ENCODE data around the gene RNASE7.
A peak's percentile ranks its signal among the peaks of the same experiment; 100 is the strongest.
"Not testable (repeated sequence)": the region's sequence is repeated elsewhere in the genome, so short reads cannot be mapped to it uniquely, and the experiment has no call there.

RNASE7 gene, protein sequence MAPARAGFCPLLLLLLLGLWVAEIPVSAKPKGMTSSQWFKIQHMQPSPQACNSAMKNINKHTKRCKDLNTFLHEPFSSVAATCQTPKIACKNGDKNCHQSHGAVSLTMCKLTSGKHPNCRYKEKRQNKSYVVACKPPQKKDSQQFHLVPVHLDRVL

GRCh38 chr14:21041676-21042433 lies at the start of gene RNASE7:
RNASE7 (plus strand) TSS chr14:21042362; CDS start chr14:21042993, 631 bp downstream.
- Mint-ChIP-seq H3K36me3 (no peaks in the 10 kb centered on the region), H3K9me3 (no peaks in the 10 kb centered on the region), H3K27ac (no peak within 1 kb of the TSS), H3K4me1 (peaks cover 2% of the 10 kb centered on the region), H3K27me3 (peaks cover 46% of the 10 kb centered on the region), H3K4me3 (no peak within 1 kb of the TSS)
- DNase-seq, result no peak
- CTCF ChIA-PET, result interaction anchor here (0.5 to 7.2 kb wide), 5 partner anchors 12 to 183 kb away, joined by 3 to 174 read pairs (median 4); partner anchors contain the start of gene TPPP2

DNA sequence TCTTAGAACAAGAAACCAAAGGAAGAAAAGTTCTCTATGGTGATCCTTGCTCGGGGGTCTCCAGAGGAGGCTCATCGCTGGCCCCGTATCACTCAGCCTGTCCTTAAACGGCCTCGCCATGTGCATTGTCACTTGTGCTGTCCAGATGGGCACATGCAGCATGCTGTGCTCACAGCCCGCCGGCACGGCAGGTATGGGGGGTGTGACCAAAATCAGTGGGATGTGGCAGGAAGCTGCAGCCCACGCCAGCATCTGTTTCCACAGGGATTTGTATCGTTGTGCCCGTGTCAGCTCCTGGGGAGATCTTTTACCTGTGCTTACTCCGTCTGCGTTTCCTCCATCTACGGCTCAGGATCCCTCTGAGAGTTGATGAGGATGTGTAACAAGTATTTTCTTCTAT lies 45.6 kb upstream of the RNASE7 start:
- CTCF ChIA-PET, result interaction anchor here (1.2 to 12.8 kb wide), 3 partner anchors 8 to 108 kb away, joined by 3 to 107 read pairs (median 4); no protein-coding TSS in a partner anchor
- Mint-ChIP-seq H3K9me3 (no peaks in the 10 kb centered on the region), H3K36me3 (peaks cover 50% of the 10 kb centered on the region), H3K4me1 (peaks cover 38% of the 10 kb centered on the region), H3K27me3 (no peaks in the 10 kb centered on the region), H3K27ac (no peak overlapping the region), H3K4me3 (no peak overlapping the region)
- DNase-seq, result no peak

- no peak overlapping the region for H3K27ac Mint-ChIP-seq
Observed at GRCh38 chr14:20997115-20997514, 45.0 kb upstream of the RNASE7 start.

GRCh38 chr14:20997564-20997963 lies 44.6 kb upstream of the RNASE7 start:
- no peak overlapping the region for H3K27ac Mint-ChIP-seq
- no peak for DNase-seq
- peaks cover 31% of the 10 kb centered on the region for H3K4me1 Mint-ChIP-seq
- CTCF ChIA-PET, result interaction anchor here (0.6 to 12.8 kb wide), 5 partner anchors 9 to 107 kb away, joined by 3 to 107 read pairs (median 4); no protein-coding TSS in a partner anchor
- no peaks in the 10 kb centered on the region for H3K9me3 Mint-ChIP-seq
- peaks cover 43% of the 10 kb centered on the region for H3K36me3 Mint-ChIP-seq
- H3K27me3 Mint-ChIP-seq, result no peaks in the 10 kb centered on the region
- no peak overlapping the region for H3K4me3 Mint-ChIP-seq

More at GRCh38 chr14:20997115-20997514, 45.0 kb upstream of the RNASE7 start:
- CTCF ChIA-PET, result interaction anchor here (1.2 to 12.8 kb wide), 3 partner anchors 9 to 107 kb away, joined by 3 to 107 read pairs (median 4); no protein-coding TSS in a partner anchor
- Mint-ChIP-seq H3K4me1 (peaks cover 33% of the 10 kb centered on the region), H3K9me3 (no peaks in the 10 kb centered on the region), H3K27me3 (no peaks in the 10 kb centered on the region), H3K4me3 (no peak overlapping the region), H3K36me3 (peaks cover 45% of the 10 kb centered on the region)
- DNase-seq, result no peak

- Mint-ChIP-seq H3K27ac (peak overlapping the region; percentile 50), H3K4me3 (no peak overlapping the region), H3K36me3 (peaks cover 37% of the 10 kb centered on the region), H3K4me1 (peaks cover 29% of the 10 kb centered on the region), H3K27me3 (no peaks in the 10 kb centered on the region), H3K9me3 (no peaks in the 10 kb centered on the region)
- CTCF ChIA-PET, result interaction anchor here (0.6 to 12.8 kb wide), 5 partner anchors 10 to 43 kb away, joined by 3 to 107 read pairs (median 4); no protein-coding TSS in a partner anchor
- DNase-seq, result no peak
Observed at GRCh38 chr14:20998139-20998538, 44.0 kb upstream of the RNASE7 start.

GRCh38 chr14:20998674-20999366 lies 43.3 kb upstream of the RNASE7 start, which contains the start of gene SLC39A2:
SLC39A2 (plus strand) TSS chr14:20999293; CDS start chr14:20999447, 154 bp downstream.
- H3K9me3 Mint-ChIP-seq, result no peaks in the 10 kb centered on the region
- H3K4me3 Mint-ChIP-seq, result no peak within 1 kb of the TSS
- peak within 1 kb of the TSS; percentile 50 for H3K27ac Mint-ChIP-seq
- peaks cover 34% of the 10 kb centered on the region for H3K36me3 Mint-ChIP-seq
- peaks cover 2% of the 10 kb centered on the region for H3K27me3 Mint-ChIP-seq
- H3K4me1 Mint-ChIP-seq, result peaks cover 28% of the 10 kb centered on the region
- DNase-seq, result no peak
- CTCF ChIA-PET, result interaction anchor here (0.9 to 12.8 kb wide), 2 partner anchors 13 to 42 kb away, joined by 3 to 107 read pairs; no protein-coding TSS in a partner anchor

- CTCF ChIA-PET, result interaction anchor here (12.8 kb wide), 1 partner anchor 12 kb away, joined by 107 read pairs; no protein-coding TSS in a partner anchor
- Mint-ChIP-seq H3K36me3 (peaks cover 28% of the 10 kb centered on the region), H3K4me3 (no peak overlapping the region), H3K4me1 (peaks cover 28% of the 10 kb centered on the region), H3K9me3 (no peaks in the 10 kb centered on the region), H3K27me3 (peaks cover 5% of the 10 kb centered on the region), H3K27ac (no peak overlapping the region)
- DNase-seq, result no peak
Observed at GRCh38 chr14:20999591-20999990, 42.6 kb upstream of the RNASE7 start.

GRCh38 chr14:21001218-21001617 lies 40.9 kb upstream of the RNASE7 start:
- no peaks in the 10 kb centered on the region for H3K9me3 Mint-ChIP-seq
- no peak overlapping the region for H3K27ac Mint-ChIP-seq
- CTCF ChIA-PET, result interaction anchor here (12.8 kb wide), 1 partner anchor 11 kb away, joined by 107 read pairs; no protein-coding TSS in a partner anchor
- peaks cover 27% of the 10 kb centered on the region for H3K4me1 Mint-ChIP-seq
- DNase-seq, result no peak
- peaks cover 12% of the 10 kb centered on the region for H3K36me3 Mint-ChIP-seq
- no peak overlapping the region for H3K4me3 Mint-ChIP-seq
- H3K27me3 Mint-ChIP-seq, result peaks cover 5% of the 10 kb centered on the region

- H3K9me3 Mint-ChIP-seq, result no peaks in the 10 kb centered on the region
Observed at GRCh38 chr14:21003788-21004346, 38.3 kb upstream of the RNASE7 start.

DNA sequence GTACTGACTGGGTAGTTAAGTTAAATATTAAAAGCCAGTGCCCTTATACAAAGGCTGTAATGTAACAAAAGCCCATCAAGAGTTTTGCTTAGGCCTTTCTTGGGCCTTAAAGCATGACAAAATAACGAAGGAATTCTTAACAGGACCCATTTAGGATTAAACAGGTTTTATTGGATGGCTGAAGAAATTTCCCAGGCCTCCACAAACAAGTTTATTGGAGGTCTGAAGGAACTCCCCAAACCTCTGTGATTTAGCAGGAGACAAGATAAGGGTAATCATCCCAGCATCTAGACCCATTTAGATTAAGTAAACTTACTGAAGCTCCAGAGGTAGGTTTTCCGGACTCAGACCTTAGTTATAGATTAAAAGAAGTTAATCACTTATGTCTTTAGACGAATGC lies 32.4 kb upstream of the RNASE7 start:
- not testable (repeated sequence) for H3K36me3 Mint-ChIP-seq, H3K9me3 Mint-ChIP-seq, H3K4me1 Mint-ChIP-seq, DNase-seq, H3K27ac Mint-ChIP-seq, H3K4me3 Mint-ChIP-seq
- CTCF ChIA-PET, result interaction anchor here (3.6 to 8.8 kb wide), 2 partner anchors 9 to 83 kb away, joined by 14 to 107 read pairs; partner anchors contain the start of gene SLC39A2
- H3K27me3 Mint-ChIP-seq, result peaks cover 40% of the 10 kb centered on the region

More at GRCh38 chr14:21003788-21004346, 38.3 kb upstream of the RNASE7 start:
- Mint-ChIP-seq H3K27me3 (peaks cover 10% of the 10 kb centered on the region), H3K27ac (no peak overlapping the region), H3K36me3 (no peaks in the 10 kb centered on the region), H3K4me1 (peaks cover 6% of the 10 kb centered on the region), H3K4me3 (no peak overlapping the region)
- CTCF ChIA-PET, result interaction anchor here (1.1 to 12.8 kb wide), 2 partner anchors 8 to 21 kb away, joined by 3 to 107 read pairs; no protein-coding TSS in a partner anchor
- no peak for DNase-seq

- no peaks in the 10 kb centered on the region for H3K4me1 Mint-ChIP-seq
- no peak overlapping the region for H3K4me3 Mint-ChIP-seq
- peaks cover 42% of the 10 kb centered on the region for H3K27me3 Mint-ChIP-seq
- DNase-seq, result no peak
- no peak overlapping the region for H3K27ac Mint-ChIP-seq
- no peaks in the 10 kb centered on the region for H3K9me3 Mint-ChIP-seq
- no peaks in the 10 kb centered on the region for H3K36me3 Mint-ChIP-seq
- CTCF ChIA-PET, result interaction anchor here (0.8 to 11.3 kb wide), 8 partner anchors 11 to 95 kb away, joined by 3 to 208 read pairs (median 14); partner anchors contain the start of genes RNASE7, SLC39A2 and TMEM253
Observed at GRCh38 chr14:21011136-21011535, 31.0 kb upstream of the RNASE7 start.

- Mint-ChIP-seq H3K27me3 (peaks cover 37% of the 10 kb centered on the region), H3K27ac (no peak overlapping the region), H3K36me3 (no peaks in the 10 kb centered on the region), H3K4me1 (no peaks in the 10 kb centered on the region), H3K9me3 (no peaks in the 10 kb centered on the region), H3K4me3 (no peak overlapping the region)
- CTCF ChIA-PET, result interaction anchor here (0.5 to 11.3 kb wide), 26 partner anchors 9 to 281 kb away, joined by 3 to 208 read pairs (median 7); partner anchors contain the start of genes NDRG2, RNASE13, RNASE7 and SLC39A2
- peak; percentile 86 for DNase-seq
Observed at GRCh38 chr14:21014761-21015190, 27.4 kb upstream of the RNASE7 start.

DNA sequence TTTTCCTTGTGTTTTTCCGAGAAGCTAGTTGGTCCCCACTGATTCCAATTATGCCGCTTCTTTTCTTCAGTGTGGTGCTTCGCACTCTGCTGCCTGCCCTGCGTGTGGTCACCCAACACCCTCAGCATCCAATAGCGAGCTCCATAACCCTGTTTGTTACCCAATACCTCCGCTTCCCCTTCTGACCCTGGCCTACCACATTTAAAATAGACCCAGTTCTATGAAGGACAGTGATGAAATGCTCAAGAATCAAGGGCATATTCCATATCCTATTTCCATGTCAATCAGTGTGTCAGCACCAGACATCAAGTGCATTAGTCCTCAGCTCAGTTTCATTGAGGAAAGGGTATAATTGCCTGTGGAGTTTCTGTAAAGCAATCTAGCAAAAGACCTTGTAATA lies 26.9 kb upstream of the RNASE7 start:
- Mint-ChIP-seq H3K27ac (no peak overlapping the region), H3K4me1 (no peaks in the 10 kb centered on the region), H3K36me3 (no peaks in the 10 kb centered on the region), H3K9me3 (no peaks in the 10 kb centered on the region), H3K4me3 (no peak overlapping the region), H3K27me3 (peaks cover 37% of the 10 kb centered on the region)
- DNase-seq, result no peak
- CTCF ChIA-PET, result interaction anchor here (0.5 to 11.3 kb wide), 25 partner anchors 8 to 281 kb away, joined by 3 to 208 read pairs (median 8); partner anchors contain the start of genes NDRG2, RNASE13, RNASE7 and SLC39A2
